GM12878 (cell line): Measurements from ENCODE around the gene APOC4. TPM values are rescaled to one million over a fixed set of nuclear protein-coding genes. Genes with fewer than 3 reads are reported as not detected.

Source experiments
- ATAC-seq: fragments of 200-7000 bp; cut with Tn5 transposase; 3 replicates; pipeline ENCODE4 v1.9.1; 2020; ENCODE audit warnings: mild to moderate bottlenecking, moderate library complexity
- BruUV-seq: library from RNA; stranded (reverse); fragments of 400-500 nt; replicated peaks from 2 replicates; lab custom pipeline; 2021; lab: Mats Ljungman, UMichigan
- CTCF ChIA-PET: fragments of 300-600 bp; sonication (Branson Sonifier 250); formaldehyde crosslinking; extraction: SDS; loops from one replicate; lab custom pipeline; 2021; ENCODE audit warnings: inconsistent platforms; lab: Yijun Ruan, JAX
- POLR2A ChIA-PET: fragments of 350-600 bp; formaldehyde crosslinking; extraction: SDS; loops from one replicate; lab custom pipeline; 2021; ENCODE audit warnings: inconsistent platforms; lab: Charles Lee
- RAD21 ChIA-PET: fragments of 300-600 bp; sonication (Branson Sonifier 250); formaldehyde crosslinking; loops from one replicate; lab custom pipeline; 2023; ENCODE audit warnings: antibody characterized with exemption; ENCODE audit not compliant: unreplicated experiment; lab: Charles Lee
- SMC1A ChIA-PET: fragments of 300-600 bp; sonication (Branson Sonifier 250); formaldehyde crosslinking; loops from one replicate; lab custom pipeline; 2023; ENCODE audit not compliant: unreplicated experiment, uncharacterized antibody; lab: Charles Lee
- DNase-seq: peaks from one replicate; pipeline ENCODE4 v3.0.0-alpha.2; 2011; ENCODE audit warnings: low read depth, low spot score
- FAIRE-seq: peaks from 3 replicates; lab custom pipeline; 2011; peaks lifted over from hg19 to GRCh38; lab: Jason Lieb, UNC
- H2AFZ ChIP-seq: 2 replicates; pipeline ENCODE4 v1.6.0; 2011; ENCODE audit warnings: low read depth, low read length, control low read depth; ENCODE audit not compliant: control insufficient read depth
- H3K27ac ChIP-seq: 2 replicates; pipeline ENCODE4 v1.5.1; 2011; ENCODE audit warnings: control low read depth; ENCODE audit not compliant: control insufficient read depth, insufficient read depth
- H3K27me3 ChIP-seq, 2 experiments: replicated peaks in 1 of 2; 2 replicates each; pipeline versions ENCODE4 v1.6.0 to v1.6.1; 2011; ENCODE audit warnings: low read length in 1 of 2; ENCODE audit not compliant: control insufficient read depth in 2 of 2, insufficient read depth in 2 of 2
- H3K36me3 ChIP-seq, 2 experiments: 2 replicates each; pipeline ENCODE4 v1.5.1; 2011; ENCODE audit warnings: low read length in 1 of 2; ENCODE audit not compliant: control insufficient read depth in 2 of 2, insufficient read depth in 2 of 2
- H3K4me1 ChIP-seq: 2 replicates; pipeline ENCODE4 v1.6.1; 2011; ENCODE audit warnings: mild to moderate bottlenecking, low read length, moderate library complexity, mixed read lengths; ENCODE audit not compliant: control insufficient read depth, insufficient read depth
- H3K4me2 ChIP-seq: 2 replicates; pipeline ENCODE4 v1.6.0; 2011; ENCODE audit warnings: control low read depth; ENCODE audit not compliant: control insufficient read depth, insufficient read depth
- H3K4me3 ChIP-seq: fragments of 200-600 bp; sonication (generic); 2 replicates; pipeline ENCODE4 v1.5.1; 2016
- H3K79me2 ChIP-seq: 2 replicates; pipeline ENCODE4 v1.6.0; 2011; ENCODE audit warnings: low read length; ENCODE audit not compliant: control insufficient read depth, insufficient read depth
- H3K9ac ChIP-seq: 2 replicates; pipeline ENCODE4 v1.8.0; 2011; ENCODE audit warnings: low read length, control low read depth, mixed read lengths; ENCODE audit not compliant: control insufficient read depth, insufficient read depth
- H3K9me3 ChIP-seq: replicated peaks from 3 replicates; pipeline ENCODE4 v1.5.1; 2011; ENCODE audit warnings: mild to moderate bottlenecking, low read length; ENCODE audit not compliant: control insufficient read depth, insufficient read depth
- H4K20me1 ChIP-seq: 2 replicates; pipeline ENCODE4 v1.6.0; 2011; ENCODE audit not compliant: control insufficient read depth, insufficient read depth
- CTCF ChIP-seq, 3 experiments: IDR thresholded peaks in 2 of 3; conservative IDR thresholded peaks in 1 of 3; 2 replicates each; pipeline ENCODE4 v1.5.1; 2011; ENCODE audit warnings: low read depth in 3 of 3, low read length in 3 of 3, mild to moderate bottlenecking in 3 of 3, control low read depth in 2 of 3, moderate library complexity in 2 of 3, inconsistent platforms in 1 of 3, mixed read lengths in 1 of 3; ENCODE audit not compliant: control insufficient read depth in 2 of 3, insufficient read depth in 1 of 3; ENCODE audit errors: extremely low read depth in 1 of 3
- E4F1 ChIP-seq: fragments of 450-650 bp; IDR thresholded peaks from 2 replicates; pipeline ENCODE4 v1.6.1; 2018; ENCODE audit warnings: borderline replicate concordance, mild to moderate bottlenecking; ENCODE audit not compliant: partially characterized antibody
- IRF3 ChIP-seq: fragments of 450-650 bp; IDR thresholded peaks from 2 replicates; pipeline ENCODE4 v1.6.1; 2014; ENCODE audit warnings: mild to moderate bottlenecking
- NFYB ChIP-seq: IDR thresholded peaks from 2 replicates; pipeline ENCODE4 v1.6.1; 2011; ENCODE audit warnings: low read depth, mild to moderate bottlenecking, low read length, improper control_type of control experiment, moderate library complexity; ENCODE audit not compliant: insufficient read depth
- RAD21 ChIP-seq: IDR thresholded peaks from 2 replicates; pipeline ENCODE4 v1.6.1; 2011; ENCODE audit warnings: mild to moderate bottlenecking, low read depth, low read length, moderate library complexity; ENCODE audit not compliant: insufficient read depth
- RB1 ChIP-seq: fragments of 450-650 bp; formaldehyde crosslinking; IDR thresholded peaks from 2 replicates; pipeline ENCODE4 v1.6.1; 2017; ENCODE audit warnings: mild to moderate bottlenecking, borderline replicate concordance
- SMC3 ChIP-seq: IDR thresholded peaks from 2 replicates; pipeline ENCODE4 v1.6.1; 2011; ENCODE audit warnings: low read length, improper control_type of control experiment, borderline replicate concordance
- SRF ChIP-seq, 2 experiments: IDR thresholded peaks; 2 replicates each; pipeline ENCODE4 v1.6.1; 2011; ENCODE audit warnings: low read depth in 2 of 2, low read length in 2 of 2, mild to moderate bottlenecking in 1 of 2, moderate library complexity in 1 of 2
- YY1 ChIP-seq: IDR thresholded peaks from 2 replicates; pipeline ENCODE4 v1.6.1; 2011; ENCODE audit warnings: low read depth, mild to moderate bottlenecking, low read length
- WGBS: methylation state at CpG from one replicate; pipeline ENCODE4 v1.1.6; 2016; ENCODE audit warnings: low lambda C conversion rate; ENCODE audit not compliant: insufficient replicate concordance, insufficient coverage; ENCODE audit errors: missing lambda C conversion rate; 5-methylcytosine and 5-hydroxymethylcytosine counted together
- in situ Hi-C: fragments of 300-500 bp; cut with MboI; formaldehyde crosslinking; loops from 9 replicates; pipeline ENCODE4 v1.14.3; 2018; ENCODE audit warnings: mixed read lengths
- intact Hi-C: fragments of 100-400 bp; cut with micrococcal nuclease; formaldehyde crosslinking; loops from one replicate; pipeline ENCODE4 v1.14.2; 2022; ENCODE audit not compliant: unreplicated experiment
- polyA plus RNA-seq, 11 experiments: library from polyadenylated mRNA; depleted of rRNA in 4 of 11; unstranded in 6 of 11; stranded (reverse) in 5 of 11; fragments of >200 nt; fragmentation: Nextera tagmentation in 4 of 11; fragmentation: Illumina TruSeq in 1 of 11; extraction: Ambion mirVana in 4 of 11; extraction: Trizol in 1 of 11; gene quantifications; 1 replicate in 1 of 11; 2 replicates in 10 of 11; pipeline versions ENCODE4 v1.2.1 to v1.2.3, GENCODE V29; 2011 to 2016; ENCODE audit warnings: inconsistent platforms in 2 of 11, missing spikeins in 2 of 11, low read depth in 1 of 11
- total RNA-seq, 4 experiments: library from RNA; depleted of rRNA in 3 of 4; stranded (reverse); fragments of >200 nt in 3 of 4; fragmentation: Illumina TruSeq in 1 of 4; extraction: Trizol in 1 of 4; gene quantifications; 2 replicates each; pipeline versions ENCODE4 v1.2.1 to v1.2.3, GENCODE V29; 2013 to 2021

APOC4 gene
- total and polyA plus RNA-seq, 10 of the 15 experiments (the other 5 are each of a cell fraction or from before 2014, with no cell fraction given): not detected

- ChIA-PET RAD21 (interaction anchor here (0.7 to 1.4 kb wide), 7 partner anchors 8 to 381 kb away, joined by 3 to 5 read pairs (median 3); partner anchors contain the start of gene BLOC1S3), SMC1A (interaction anchor here (0.9 to 2.1 kb wide), 6 partner anchors 9 to 181 kb away, joined by 3 to 11 read pairs (median 3); no protein-coding TSS in a partner anchor)
- no peak overlapping the region for H3K4me2 ChIP-seq
- no peak overlapping the region for H2AFZ ChIP-seq
- no peaks in the 10 kb centered on the region for H3K27me3 ChIP-seq
- no peak for DNase-seq
- H3K9ac ChIP-seq: no peak overlapping the region
- H3K36me3 ChIP-seq: no peaks in the 10 kb centered on the region
- in situ Hi-C loops: loop anchor here (10.0 kb wide), 1 partner anchor 47 kb away; the partner anchor contains the start of gene APOE
- WGBS: 51% methylated on average over 13 of the region's 13 CpGs
- H4K20me1 ChIP-seq: no peaks in the 10 kb centered on the region
- no peak overlapping the region for H3K4me3 ChIP-seq
- TF ChIP-seq RAD21 (peak; percentile 81), IRF3 (no peak), RB1 (0 out of 2 replicates have a peak, but pooled peaks have one; percentile 60), SMC3 (peak; percentile 70; the same call in 1 of the 2 replicates), CTCF (IDR thresholded peaks at IDR 0.05 in 2 of 3, conservative IDR thresholded peaks at IDR 0.05 in 1 of 3; ENCODE audit: control insufficient read depth in 2 of 3, extremely low read depth in 1 of 3, insufficient read depth in 1 of 3, low read depth in 3 of 3, low read length in 3 of 3) (peak; percentile 67 to 80 (median 78)), SRF (IDR thresholded peaks at IDR 0.05; ENCODE audit: low read depth in 2 of 2, low read length in 2 of 2) (no peak), E4F1 (no peak), NFYB (0 out of 2 replicates have a peak, but pooled peaks have one; percentile 15), YY1 (0 out of 2 replicates have a peak, but pooled peaks have one; percentile 53)
- TF ChIP-seq, all 136 proteins: peak for 6
- ATAC-seq: peak; percentile 33
- no peak overlapping the region for H3K27ac ChIP-seq
- H3K4me1 ChIP-seq: peaks cover 6% of the 10 kb centered on the region
- no peak for FAIRE-seq
- no TSS peak for BruUV-seq
- ChIA-PET CTCF (interaction anchor here (0.6 to 3.8 kb wide), 17 partner anchors 8 to 275 kb away, joined by 3 to 37 read pairs (median 4); partner anchors contain the start of gene APOE), POLR2A (no interaction called here)
- intact Hi-C loops: loop anchor here (2.0 kb wide), 1 partner anchor 49 kb away; no protein-coding TSS in a partner anchor
- peaks cover 22% of the 10 kb centered on the region for H3K79me2 ChIP-seq
- no peaks in the 10 kb centered on the region for H3K9me3 ChIP-seq
These were observed 9.4 kb downstream of the APOC4 start for GRCh38 chr19:44951179-44952159.
